Kidney epithelial cell (primary cell): ENCODE data around the gene TRMT2A. TPM values are rescaled to one million over a fixed set of nuclear protein-coding genes. Genes with fewer than 3 reads are reported as not detected.
"Not testable (repeated sequence)": the region's sequence is repeated elsewhere in the genome, so short reads cannot be mapped to it uniquely, and the experiment has no call there.

Experiments
- DNase-seq: peaks from one replicate; pipeline ENCODE4 v3.0.0-alpha.2; 2010; ENCODE audit warnings: low read depth
- H3K27me3 ChIP-seq: 2 replicates; pipeline ENCODE4 v1.6.0; 2011; ENCODE audit warnings: low read length; ENCODE audit not compliant: control insufficient read depth, insufficient read depth
- H3K36me3 ChIP-seq: 2 replicates; pipeline ENCODE4 v1.5.1; 2011; ENCODE audit warnings: low read length; ENCODE audit not compliant: control insufficient read depth, insufficient read depth
- H3K4me3 ChIP-seq: 2 replicates; pipeline ENCODE4 v1.5.1; 2011; ENCODE audit warnings: low read depth, mild to moderate bottlenecking, control low read depth, low read length
- CTCF ChIP-seq: IDR thresholded peaks from 2 replicates; pipeline ENCODE4 v1.5.1; 2011; ENCODE audit warnings: mild to moderate bottlenecking, moderate library complexity, low read length, control low read depth, inconsistent platforms; ENCODE audit not compliant: insufficient read depth, poor library complexity, severe bottlenecking
- total RNA-seq: library from RNA; depleted of rRNA; stranded (reverse); fragments of >200 nt; gene quantifications from 2 replicates; pipeline ENCODE4 v1.2.3, GENCODE V29; 2015

TRMT2A gene
- total RNA-seq, 1 donor from 2014 or later: 44.5 TPM

- DNase-seq: no peak
- Histone ChIP-seq H3K27me3 (peaks cover 23% of the 10 kb centered on the region), H3K4me3 (no peak overlapping the region), H3K36me3 (no peaks in the 10 kb centered on the region)
- no peak for TF ChIP-seq CTCF
Measured at GRCh38 chr22:20160041-20160440, 43.0 kb upstream of the TRMT2A start.

- DNase-seq, H3K36me3 ChIP-seq: not testable (repeated sequence)
- peaks cover 23% of the 10 kb centered on the region for H3K27me3 ChIP-seq
Measured at GRCh38 chr22:20159531-20159930, 42.5 kb upstream of the TRMT2A start.

DNA sequence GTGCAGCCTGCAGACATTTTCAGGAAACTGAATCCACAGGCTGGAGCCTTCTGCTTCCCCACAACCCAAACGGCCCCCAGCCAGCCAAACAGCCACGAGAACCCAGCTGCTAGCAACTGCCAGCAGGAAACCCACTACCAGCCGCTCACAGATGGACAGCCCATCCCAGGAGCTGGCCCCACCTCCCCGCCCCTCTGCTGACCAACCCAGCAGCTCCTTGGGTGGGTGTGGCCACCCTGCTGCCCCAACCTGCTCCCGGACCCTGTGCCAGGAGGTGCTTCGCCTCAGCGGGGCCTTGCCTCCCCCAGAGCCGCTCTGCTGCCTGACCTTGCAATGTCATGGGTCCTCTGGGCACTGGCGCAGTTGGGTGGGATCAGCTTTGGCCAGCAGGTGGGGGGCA is 42.0 kb upstream of the TRMT2A start:
- peaks cover 23% of the 10 kb centered on the region for H3K27me3 ChIP-seq
- no peak for TF ChIP-seq CTCF
- H3K36me3 ChIP-seq: no peaks in the 10 kb centered on the region
- no peak for DNase-seq
- H3K4me3 ChIP-seq: no peak overlapping the region

More at GRCh38 chr22:20159531-20159930, 42.5 kb upstream of the TRMT2A start:
- not testable (repeated sequence) for H3K4me3 ChIP-seq

- Histone ChIP-seq H3K4me3 (no peak overlapping the region), H3K36me3 (no peaks in the 10 kb centered on the region), H3K27me3 (peaks cover 23% of the 10 kb centered on the region)
- no peak for DNase-seq
- TF ChIP-seq CTCF: no peak
Measured at GRCh38 chr22:20158391-20159036, 41.5 kb upstream of the TRMT2A start.

DNA sequence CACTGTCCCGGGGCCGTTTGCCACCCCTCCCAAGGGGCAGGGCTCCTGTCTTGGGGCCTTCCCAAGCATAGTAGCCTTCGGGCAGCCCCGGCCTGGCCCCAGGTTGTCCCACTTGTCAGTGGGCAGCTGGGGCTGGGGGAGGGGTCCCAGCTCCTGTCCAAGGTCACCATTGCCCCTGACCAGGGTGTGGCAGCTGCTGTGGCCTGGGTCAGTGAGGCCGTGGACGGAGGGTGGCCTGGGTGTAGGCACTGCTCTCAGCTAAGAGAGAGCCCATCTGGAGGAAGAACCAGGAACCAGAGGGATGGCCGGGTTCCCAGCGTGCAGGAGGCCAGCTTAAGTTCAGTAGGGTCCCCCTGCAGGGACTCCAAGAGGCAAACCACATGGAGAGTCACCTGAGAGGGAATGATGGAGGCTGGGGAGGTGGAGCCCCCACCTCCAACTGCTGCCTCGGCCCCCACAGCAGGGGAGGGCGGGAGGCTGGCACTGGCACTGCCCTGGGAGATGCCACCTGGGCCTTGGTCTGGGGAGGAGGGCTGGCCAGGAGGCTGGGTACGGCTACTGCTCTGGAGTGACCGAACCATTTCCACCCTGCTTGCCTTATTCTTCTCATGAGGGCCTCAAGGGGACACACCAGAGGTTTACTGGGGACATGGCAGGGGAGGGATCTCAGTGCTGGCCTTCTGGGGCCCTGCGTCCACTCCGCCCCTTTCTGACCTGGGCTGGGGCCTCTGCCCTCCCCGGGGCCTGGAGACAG is 40.6 kb upstream of the TRMT2A start:
- Histone ChIP-seq H3K4me3 (no peak overlapping the region), H3K27me3 (peaks cover 23% of the 10 kb centered on the region), H3K36me3 (no peaks in the 10 kb centered on the region)
- no peak for DNase-seq
- no peak for TF ChIP-seq CTCF

DNA sequence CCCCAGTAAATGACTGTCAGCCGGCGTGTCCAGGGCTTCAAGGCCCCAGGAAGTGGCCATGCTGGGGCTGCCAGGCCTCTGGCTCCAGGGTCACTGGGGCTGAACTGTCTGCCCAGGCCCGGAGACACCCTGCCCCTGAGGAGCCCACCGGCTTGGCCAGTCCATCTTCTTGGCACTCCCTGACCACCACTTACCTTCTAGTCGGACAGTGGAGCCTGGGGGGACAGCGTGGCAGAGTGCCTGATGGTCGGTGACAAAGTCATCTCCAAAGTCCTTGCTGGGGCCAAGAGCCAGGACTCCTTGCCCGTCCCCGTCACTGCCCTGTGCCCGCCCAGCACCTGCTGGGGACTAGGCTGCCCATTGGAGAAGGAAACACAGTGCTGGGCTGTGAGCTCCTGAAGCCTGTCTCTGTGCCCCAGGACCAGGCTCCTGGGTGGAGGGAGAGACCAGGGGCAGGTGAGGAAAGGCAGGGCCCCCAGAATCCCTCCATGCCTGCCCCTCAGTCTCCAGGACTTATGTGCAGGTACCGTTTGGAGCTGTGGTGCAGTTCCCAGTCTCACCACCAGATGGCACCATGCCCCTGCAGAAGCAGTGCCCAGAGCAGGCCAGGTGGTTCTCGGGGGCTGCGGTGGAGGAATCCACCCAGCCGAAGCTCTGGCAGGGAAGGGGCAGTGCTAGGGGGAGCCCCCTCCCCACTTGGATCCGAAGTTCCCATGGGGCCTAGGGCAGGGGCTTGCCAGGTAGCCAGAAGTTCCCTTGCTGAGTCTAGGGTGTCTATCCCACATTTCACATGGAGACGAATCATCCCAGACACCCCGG is 39.8 kb upstream of the TRMT2A start:
- Histone ChIP-seq H3K27me3 (peaks cover 23% of the 10 kb centered on the region), H3K4me3 (no peak overlapping the region), H3K36me3 (no peaks in the 10 kb centered on the region)
- peak; percentile 97 for TF ChIP-seq CTCF
- DNase-seq: no peak
